Peyer's patch (tissue), 4 donors: Measurements from ENCODE around the gene CACHD1. TPM values are rescaled to one million over a fixed set of nuclear protein-coding genes. Genes with fewer than 3 reads are reported as not detected.

Source experiments
- DNase-seq, 3 donors: peaks; one replicate each; pipeline ENCODE4 v3.0.0-alpha.2; 2017 to 2019
- H3K27ac ChIP-seq, 4 donors: fragments of 200-600 bp; sonication (generic); one replicate each; pipeline ENCODE4 v1.5.1; 2016 to 2019
- H3K27me3 ChIP-seq, 2 donors: fragments of 200-600 bp; sonication (generic); one replicate each; pipeline ENCODE4 v1.5.1; 2019
- H3K36me3 ChIP-seq, 3 donors: fragments of 200-600 bp; sonication (generic); one replicate each; pipeline ENCODE4 v1.5.1; 2016 to 2019
- H3K4me1 ChIP-seq, 4 donors: fragments of 200-600 bp; sonication (generic); one replicate each; pipeline ENCODE4 v1.5.1; 2016 to 2019
- H3K4me3 ChIP-seq, 4 donors: fragments of 200-600 bp; sonication (generic); 1 replicate in 3 of 4; 2 replicates in 1 of 4; pipeline ENCODE4 v1.5.1; 2016 to 2019; ENCODE audit warnings: mild to moderate bottlenecking in 1 of 4
- H3K9me3 ChIP-seq, 4 donors: fragments of 200-600 bp; sonication (generic); one replicate each; pipeline ENCODE4 v1.5.1; 2016 to 2019; ENCODE audit warnings: mild to moderate bottlenecking in 1 of 4
- POLR2A ChIP-seq, 2 donors: fragments of 450-650 bp; IDR thresholded peaks; one replicate each; pipeline ENCODE4 v1.5.1; 2017; ENCODE audit warnings: antibody characterized with exemption in 2 of 2, mild to moderate bottlenecking in 2 of 2, moderate library complexity in 2 of 2
- total RNA-seq, 4 donors: library from RNA; depleted of rRNA; stranded (reverse); fragments of >200 nt; gene quantifications; one replicate each; pipeline ENCODE4 v1.1.0, GENCODE V29; 2016
- TF ChIP-seq, protein P1 (sequence below), 6 experiments: fragments of 450-650 bp in 4 of 6; fragments of 200-600 bp in 2 of 6; sonication (generic) in 1 of 6; IDR thresholded peaks; one replicate each; pipeline ENCODE4 v1.5.1; 2017 to 2019; ENCODE audit warnings: antibody characterized with exemption in 6 of 6, mild to moderate bottlenecking in 3 of 6, moderate library complexity in 1 of 6

CACHD1 gene
- total RNA-seq, 4 donors from 2014 or later, result 3.3 to 10.7 (median 6.3) TPM

GRCh38 chr1:64650411-64650810 is 180.5 kb downstream of the CACHD1 start:
- no peak for TF ChIP-seq POLR2A (IDR thresholded peaks at IDR 0.05)
- TF ChIP-seq, protein P1, sequence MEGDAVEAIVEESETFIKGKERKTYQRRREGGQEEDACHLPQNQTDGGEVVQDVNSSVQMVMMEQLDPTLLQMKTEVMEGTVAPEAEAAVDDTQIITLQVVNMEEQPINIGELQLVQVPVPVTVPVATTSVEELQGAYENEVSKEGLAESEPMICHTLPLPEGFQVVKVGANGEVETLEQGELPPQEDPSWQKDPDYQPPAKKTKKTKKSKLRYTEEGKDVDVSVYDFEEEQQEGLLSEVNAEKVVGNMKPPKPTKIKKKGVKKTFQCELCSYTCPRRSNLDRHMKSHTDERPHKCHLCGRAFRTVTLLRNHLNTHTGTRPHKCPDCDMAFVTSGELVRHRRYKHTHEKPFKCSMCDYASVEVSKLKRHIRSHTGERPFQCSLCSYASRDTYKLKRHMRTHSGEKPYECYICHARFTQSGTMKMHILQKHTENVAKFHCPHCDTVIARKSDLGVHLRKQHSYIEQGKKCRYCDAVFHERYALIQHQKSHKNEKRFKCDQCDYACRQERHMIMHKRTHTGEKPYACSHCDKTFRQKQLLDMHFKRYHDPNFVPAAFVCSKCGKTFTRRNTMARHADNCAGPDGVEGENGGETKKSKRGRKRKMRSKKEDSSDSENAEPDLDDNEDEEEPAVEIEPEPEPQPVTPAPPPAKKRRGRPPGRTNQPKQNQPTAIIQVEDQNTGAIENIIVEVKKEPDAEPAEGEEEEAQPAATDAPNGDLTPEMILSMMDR (IDR thresholded peaks at IDR 0.05), result no peak

GRCh38 chr1:64651841-64652240 is 181.9 kb downstream of the CACHD1 start:
- Histone ChIP-seq H3K4me1 (no peaks in the 10 kb centered on the region), H3K9me3 (no peaks in the 10 kb centered on the region), H3K36me3 (no peaks in the 10 kb centered on the region), H3K27ac (no peak overlapping the region), H3K4me3 (no peak overlapping the region), H3K27me3 (no peaks in the 10 kb centered on the region)
- no peak for TF ChIP-seq POLR2A (IDR thresholded peaks at IDR 0.05)
- TF ChIP-seq, protein P1 (IDR thresholded peaks at IDR 0.05), result no peak
- DNase-seq, result no peak

More at GRCh38 chr1:64650411-64650810, 180.5 kb downstream of the CACHD1 start:
- H3K4me1 ChIP-seq, result no peaks in the 10 kb centered on the region
- no peaks in the 10 kb centered on the region for H3K9me3 ChIP-seq
- H3K4me3 ChIP-seq, result no peak overlapping the region
- H3K36me3 ChIP-seq, result no peaks in the 10 kb centered on the region
- H3K27ac ChIP-seq, result no peak overlapping the region
- DNase-seq, result no peak
- H3K27me3 ChIP-seq, result no peaks in the 10 kb centered on the region

GRCh38 chr1:64653466-64653865 is 183.5 kb downstream of the CACHD1 start:
- Histone ChIP-seq H3K4me3 (no peak overlapping the region), H3K27me3 (no peaks in the 10 kb centered on the region), H3K27ac (no peak overlapping the region), H3K9me3 (no peaks in the 10 kb centered on the region), H3K4me1 (no peaks in the 10 kb centered on the region), H3K36me3 (no peaks in the 10 kb centered on the region)
- no peak for TF ChIP-seq POLR2A (IDR thresholded peaks at IDR 0.05)
- TF ChIP-seq, protein P1 (IDR thresholded peaks at IDR 0.05), result no peak
- no peak for DNase-seq

DNA sequence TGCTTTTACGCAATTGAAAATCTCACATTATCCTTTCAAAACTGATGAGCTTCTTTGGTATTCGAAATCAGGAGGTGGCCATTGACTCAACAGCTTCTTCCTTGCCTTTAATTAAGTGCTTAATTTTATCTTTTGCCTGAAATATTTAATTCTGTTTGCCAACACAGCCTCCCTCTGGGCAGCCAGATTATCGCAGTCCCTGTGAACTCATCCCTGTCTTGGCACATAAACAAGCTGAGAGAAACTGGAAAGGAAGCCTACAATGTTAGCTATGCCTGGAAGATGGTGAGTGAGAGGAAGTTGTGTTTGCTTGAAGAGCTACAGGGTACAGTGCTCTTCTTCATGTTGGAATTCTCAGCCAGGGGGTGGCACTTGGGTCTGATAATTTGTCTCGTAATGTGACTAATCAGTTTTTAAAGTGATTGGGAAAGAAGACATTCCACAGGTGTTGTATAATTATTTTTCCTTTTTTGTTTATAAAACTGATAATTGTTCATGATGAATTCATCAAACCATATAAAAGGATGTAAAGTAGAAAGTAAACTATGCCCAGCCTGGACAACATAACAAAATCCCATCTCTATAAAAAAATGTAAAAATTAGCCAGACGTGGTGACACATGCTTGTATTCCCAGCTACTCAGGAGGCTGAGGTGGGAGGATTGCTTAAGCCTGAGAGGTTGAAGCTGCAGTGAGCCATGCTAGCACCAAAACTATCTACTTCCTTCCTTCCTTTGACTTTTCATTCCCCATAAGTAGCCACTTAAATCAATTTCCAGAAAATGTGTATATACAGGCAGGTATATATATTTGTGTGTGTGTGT is 184.8 kb downstream of the CACHD1 start:
- TF ChIP-seq, protein P1 (IDR thresholded peaks at IDR 0.05), result no peak
- no peak for TF ChIP-seq POLR2A (IDR thresholded peaks at IDR 0.05)
- Histone ChIP-seq H3K36me3 (no peaks in the 10 kb centered on the region), H3K4me3 (no peak overlapping the region), H3K27me3 (no peaks in the 10 kb centered on the region), H3K9me3 (no peaks in the 10 kb centered on the region), H3K27ac (no peak overlapping the region), H3K4me1 (no peaks in the 10 kb centered on the region)
- no peak for DNase-seq

DNA sequence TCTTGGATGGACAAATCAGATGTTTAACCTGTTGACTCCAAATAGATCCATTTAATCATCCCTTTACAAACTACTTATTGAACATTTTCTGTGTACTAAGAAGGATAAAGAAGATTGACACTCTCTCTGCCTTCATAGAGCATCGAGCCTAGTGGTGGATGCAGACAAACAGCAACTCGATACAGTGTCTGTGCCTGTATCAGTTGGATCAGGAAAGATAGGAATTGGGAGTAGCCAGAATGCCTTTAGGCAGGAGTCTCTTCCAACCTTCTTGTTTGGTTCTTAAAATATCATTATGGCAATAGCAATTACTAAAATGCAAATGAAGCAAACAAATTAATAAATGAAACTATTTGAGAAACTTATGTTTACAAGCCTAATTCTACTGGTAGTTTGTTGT is 185.9 kb downstream of the CACHD1 start:
- no peaks in the 10 kb centered on the region for H3K9me3 ChIP-seq
- H3K4me1 ChIP-seq, result no peaks in the 10 kb centered on the region
- no peak for DNase-seq
- H3K4me3 ChIP-seq, result no peak overlapping the region
- no peaks in the 10 kb centered on the region for H3K36me3 ChIP-seq
- no peaks in the 10 kb centered on the region for H3K27me3 ChIP-seq
- no peak for TF ChIP-seq POLR2A (IDR thresholded peaks at IDR 0.05)
- TF ChIP-seq, protein P1 (IDR thresholded peaks at IDR 0.05), result no peak
- no peak overlapping the region for H3K27ac ChIP-seq
